GM12878 (cell line): Measurements from ENCODE around the gene LRP3. TPM values are rescaled to one million over a fixed set of nuclear protein-coding genes. Genes with fewer than 3 reads are reported as not detected.

Experiments
- ATAC-seq: fragments of 200-7000 bp; cut with Tn5 transposase; 3 replicates; pipeline ENCODE4 v1.9.1; 2020; ENCODE audit warnings: mild to moderate bottlenecking, moderate library complexity
- BruUV-seq: library from RNA; stranded (reverse); fragments of 400-500 nt; replicated peaks from 2 replicates; lab custom pipeline; 2021; lab: Mats Ljungman, UMichigan
- CTCF ChIA-PET: fragments of 300-600 bp; sonication (Branson Sonifier 250); formaldehyde crosslinking; extraction: SDS; loops from one replicate; lab custom pipeline; 2021; ENCODE audit warnings: inconsistent platforms; lab: Yijun Ruan, JAX
- POLR2A ChIA-PET: fragments of 350-600 bp; formaldehyde crosslinking; extraction: SDS; loops from one replicate; lab custom pipeline; 2021; ENCODE audit warnings: inconsistent platforms; lab: Charles Lee
- RAD21 ChIA-PET: fragments of 300-600 bp; sonication (Branson Sonifier 250); formaldehyde crosslinking; loops from one replicate; lab custom pipeline; 2023; ENCODE audit warnings: antibody characterized with exemption; ENCODE audit not compliant: unreplicated experiment; lab: Charles Lee
- SMC1A ChIA-PET: fragments of 300-600 bp; sonication (Branson Sonifier 250); formaldehyde crosslinking; loops from one replicate; lab custom pipeline; 2023; ENCODE audit not compliant: unreplicated experiment, uncharacterized antibody; lab: Charles Lee
- DNase-seq: peaks from one replicate; pipeline ENCODE4 v3.0.0-alpha.2; 2011; ENCODE audit warnings: low read depth, low spot score
- FAIRE-seq: peaks from 3 replicates; lab custom pipeline; 2011; peaks lifted over from hg19 to GRCh38; lab: Jason Lieb, UNC
- H2AFZ ChIP-seq: 2 replicates; pipeline ENCODE4 v1.6.0; 2011; ENCODE audit warnings: low read depth, low read length, control low read depth; ENCODE audit not compliant: control insufficient read depth
- H3K27ac ChIP-seq: 2 replicates; pipeline ENCODE4 v1.5.1; 2011; ENCODE audit warnings: control low read depth; ENCODE audit not compliant: control insufficient read depth, insufficient read depth
- H3K27me3 ChIP-seq, 2 experiments: replicated peaks in 1 of 2; 2 replicates each; pipeline versions ENCODE4 v1.6.0 to v1.6.1; 2011; ENCODE audit warnings: low read length in 1 of 2; ENCODE audit not compliant: control insufficient read depth in 2 of 2, insufficient read depth in 2 of 2
- H3K36me3 ChIP-seq, 2 experiments: 2 replicates each; pipeline ENCODE4 v1.5.1; 2011; ENCODE audit warnings: low read length in 1 of 2; ENCODE audit not compliant: control insufficient read depth in 2 of 2, insufficient read depth in 2 of 2
- H3K4me1 ChIP-seq: 2 replicates; pipeline ENCODE4 v1.6.1; 2011; ENCODE audit warnings: mild to moderate bottlenecking, low read length, moderate library complexity, mixed read lengths; ENCODE audit not compliant: control insufficient read depth, insufficient read depth
- H3K4me2 ChIP-seq: 2 replicates; pipeline ENCODE4 v1.6.0; 2011; ENCODE audit warnings: control low read depth; ENCODE audit not compliant: control insufficient read depth, insufficient read depth
- H3K4me3 ChIP-seq: fragments of 200-600 bp; sonication (generic); 2 replicates; pipeline ENCODE4 v1.5.1; 2016
- H3K79me2 ChIP-seq: 2 replicates; pipeline ENCODE4 v1.6.0; 2011; ENCODE audit warnings: low read length; ENCODE audit not compliant: control insufficient read depth, insufficient read depth
- H3K9ac ChIP-seq: 2 replicates; pipeline ENCODE4 v1.8.0; 2011; ENCODE audit warnings: low read length, control low read depth, mixed read lengths; ENCODE audit not compliant: control insufficient read depth, insufficient read depth
- H3K9me3 ChIP-seq: replicated peaks from 3 replicates; pipeline ENCODE4 v1.5.1; 2011; ENCODE audit warnings: mild to moderate bottlenecking, low read length; ENCODE audit not compliant: control insufficient read depth, insufficient read depth
- H4K20me1 ChIP-seq: 2 replicates; pipeline ENCODE4 v1.6.0; 2011; ENCODE audit not compliant: control insufficient read depth, insufficient read depth
- ATF3 ChIP-seq: IDR thresholded peaks from 2 replicates; pipeline ENCODE4 v1.6.1; 2011; ENCODE audit warnings: low read depth, mild to moderate bottlenecking, low read length, moderate library complexity, borderline replicate concordance; ENCODE audit errors: extremely low read depth
- BCL11A ChIP-seq: IDR thresholded peaks from 2 replicates; pipeline ENCODE4 v1.6.1; 2011; ENCODE audit warnings: low read depth, low read length
- DPF2 ChIP-seq: fragments of 450-650 bp; IDR thresholded peaks from 2 replicates; pipeline ENCODE4 v1.6.1; 2017; ENCODE audit warnings: mild to moderate bottlenecking
- E2F4 ChIP-seq: IDR thresholded peaks from 2 replicates; pipeline ENCODE4 v1.6.1; 2012; ENCODE audit warnings: low read depth, low read length, improper control_type of control experiment
- HDAC2 ChIP-seq: fragments of 200-600 bp; sonication (generic); IDR thresholded peaks from 2 replicates; pipeline ENCODE4 v1.6.1; 2017
- MAX ChIP-seq: IDR thresholded peaks from 2 replicates; pipeline ENCODE4 v1.6.1; 2012; ENCODE audit warnings: low read depth, low read length, improper control_type of control experiment
- NR2F1 ChIP-seq: fragments of 450-650 bp; conservative IDR thresholded peaks from 2 replicates; pipeline ENCODE4 v1.6.1; 2017; ENCODE audit warnings: mild to moderate bottlenecking
- WGBS: methylation state at CpG from one replicate; pipeline ENCODE4 v1.1.6; 2016; ENCODE audit warnings: low lambda C conversion rate; ENCODE audit not compliant: insufficient replicate concordance, insufficient coverage; ENCODE audit errors: missing lambda C conversion rate; 5-methylcytosine and 5-hydroxymethylcytosine counted together
- in situ Hi-C: fragments of 300-500 bp; cut with MboI; formaldehyde crosslinking; loops from 9 replicates; pipeline ENCODE4 v1.14.3; 2018; ENCODE audit warnings: mixed read lengths
- intact Hi-C: fragments of 100-400 bp; cut with micrococcal nuclease; formaldehyde crosslinking; loops from one replicate; pipeline ENCODE4 v1.14.2; 2022; ENCODE audit not compliant: unreplicated experiment
- polyA plus RNA-seq, 11 experiments: library from polyadenylated mRNA; depleted of rRNA in 4 of 11; unstranded in 6 of 11; stranded (reverse) in 5 of 11; fragments of >200 nt; fragmentation: Nextera tagmentation in 4 of 11; fragmentation: Illumina TruSeq in 1 of 11; extraction: Ambion mirVana in 4 of 11; extraction: Trizol in 1 of 11; gene quantifications; 1 replicate in 1 of 11; 2 replicates in 10 of 11; pipeline versions ENCODE4 v1.2.1 to v1.2.3, GENCODE V29; 2011 to 2016; ENCODE audit warnings: inconsistent platforms in 2 of 11, missing spikeins in 2 of 11, low read depth in 1 of 11
- total RNA-seq, 4 experiments: library from RNA; depleted of rRNA in 3 of 4; stranded (reverse); fragments of >200 nt in 3 of 4; fragmentation: Illumina TruSeq in 1 of 4; extraction: Trizol in 1 of 4; gene quantifications; 2 replicates each; pipeline versions ENCODE4 v1.2.1 to v1.2.3, GENCODE V29; 2013 to 2021

The LRP3 gene
- total and polyA plus RNA-seq, 10 of the 15 experiments (the other 5 are each of a cell fraction or from before 2014, with no cell fraction given), result 0.12 to 3.2 (median 0.64) TPM; not detected in 2

- ChIA-PET POLR2A (no interaction called here), SMC1A (interaction anchor here (1.0 to 2.2 kb wide), 2 partner anchors 13 to 38 kb away, joined by 3 to 8 read pairs; no protein-coding TSS in a partner anchor), RAD21 (no interaction called here), CTCF (interaction anchor here (3.0 kb wide), 1 partner anchor 38 kb away, joined by 15 read pairs; no protein-coding TSS in a partner anchor)
- Histone ChIP-seq H3K27me3 (no peaks in the 10 kb centered on the region), H3K36me3 (no peaks in the 10 kb centered on the region), H3K4me1 (no peaks in the 10 kb centered on the region), H3K4me2 (no peak overlapping the region), H3K27ac (no peak overlapping the region), H4K20me1 (no peaks in the 10 kb centered on the region), H2AFZ (no peak overlapping the region), H3K79me2 (no peaks in the 10 kb centered on the region), H3K9me3 (no peaks in the 10 kb centered on the region), H3K4me3 (no peak overlapping the region), H3K9ac (no peak overlapping the region)
- TF ChIP-seq HDAC2, result no peak
- no peak for TF ChIP-seq ATF3
- no peak for TF ChIP-seq E2F4
- no peak for TF ChIP-seq DPF2
- TF ChIP-seq NR2F1, result no peak
- TF ChIP-seq MAX, result no peak
- TF ChIP-seq BCL11A, result no peak
- in situ Hi-C loops (no loop called here), intact Hi-C loops (no loop called here)
- FAIRE-seq, result no peak
- DNase-seq, result no peak
- no peak for ATAC-seq
- BruUV-seq, result no TSS peak
- WGBS, result 75% methylated on average over 9 of the region's 9 CpGs
Observed at GRCh38 chr19:33146209-33146608, 47.9 kb upstream of the LRP3 start.
